ENCODE results near the gene MTMR10. TPM values are rescaled to one million over a fixed set of nuclear protein-coding genes. Genes with fewer than 3 reads are reported as not detected.

Gene MTMR10
- total and polyA plus RNA-seq, 2 donors (not counting 1 experiment from before 2014, with no cell fraction given): 17.3 to 44.6 TPM

- no peak for DNase-seq (ENCODE audit: low read depth in 2 of 2)
- H3K79me2 ChIP-seq (ENCODE audit: control insufficient read depth, insufficient read depth, low read length): no peaks in the 10 kb centered on the region
These were observed 42.7 kb upstream of the MTMR10 start for GRCh38 chr15:31034152-31034551.

GRCh38 chr15:31032961-31033371 is 41.5 kb upstream of the MTMR10 start:
- no peak overlapping the region for H3K4me3 ChIP-seq (replicated peaks in 1 of 4; ENCODE audit: control extremely low read depth in 1 of 4, insufficient read depth in 1 of 4, low read depth in 3 of 4, low read length in 4 of 4)

More at GRCh38 chr15:31034152-31034551, 42.7 kb upstream of the MTMR10 start:
- H3K27ac ChIP-seq (ENCODE audit: insufficient read depth, low read length): no peak overlapping the region
- H3K4me3 ChIP-seq (replicated peaks in 1 of 4; ENCODE audit: control extremely low read depth in 1 of 4, insufficient read depth in 1 of 4, low read depth in 3 of 4, low read length in 4 of 4): no peak overlapping the region
- no peak overlapping the region for H3K9ac ChIP-seq (ENCODE audit: insufficient read depth, low read length)
- TF ChIP-seq EZH2 (IDR thresholded peaks at IDR 0.05; ENCODE audit: low read length, missing control alignments) (no peak), CTCF (conservative IDR thresholded peaks at IDR 0.05 in 1 of 2, IDR thresholded peaks at IDR 0.05 in 1 of 2; ENCODE audit: low read depth in 1 of 2, low read length in 2 of 2) (no peak)
- H3K4me2 ChIP-seq (ENCODE audit: extremely low read depth, insufficient read depth, low read length): no peak overlapping the region
- H3K4me1 ChIP-seq (ENCODE audit: control insufficient read depth, extremely low read depth, insufficient read depth, low read length): peaks cover 4% of the 10 kb centered on the region
- H3K9me3 ChIP-seq (ENCODE audit: control insufficient read depth, insufficient read depth, low read depth, low read length): no peaks in the 10 kb centered on the region
- H4K20me1 ChIP-seq (ENCODE audit: control insufficient read depth, extremely low read depth, insufficient read depth, low read length): no peaks in the 10 kb centered on the region
- no peaks in the 10 kb centered on the region for H3K27me3 ChIP-seq (ENCODE audit: control insufficient read depth, insufficient read depth, low read length)
- no peaks in the 10 kb centered on the region for H3K36me3 ChIP-seq (ENCODE audit: control insufficient read depth, insufficient read depth, low read length)
- H2AFZ ChIP-seq (ENCODE audit: low read length): no peak overlapping the region

GRCh38 chr15:31031471-31032067 is 40.1 kb upstream of the MTMR10 start:
- Histone ChIP-seq H3K79me2 (ENCODE audit: control insufficient read depth, insufficient read depth, low read length) (no peaks in the 10 kb centered on the region), H3K9ac (ENCODE audit: insufficient read depth, low read length) (no peak overlapping the region), H3K4me2 (ENCODE audit: extremely low read depth, insufficient read depth, low read length) (no peak overlapping the region), H3K9me3 (ENCODE audit: control insufficient read depth, insufficient read depth, low read depth, low read length) (no peaks in the 10 kb centered on the region), H3K36me3 (ENCODE audit: control insufficient read depth, insufficient read depth, low read length) (no peaks in the 10 kb centered on the region), H2AFZ (ENCODE audit: low read length) (peak overlapping the region; percentile 29), H3K27me3 (ENCODE audit: control insufficient read depth, insufficient read depth, low read length) (no peaks in the 10 kb centered on the region), H3K4me3 (replicated peaks in 1 of 4; ENCODE audit: control extremely low read depth in 1 of 4, insufficient read depth in 1 of 4, low read depth in 3 of 4, low read length in 4 of 4) (no peak overlapping the region), H4K20me1 (ENCODE audit: control insufficient read depth, extremely low read depth, insufficient read depth, low read length) (no peaks in the 10 kb centered on the region), H3K27ac (ENCODE audit: insufficient read depth, low read length) (no peak overlapping the region), H3K4me1 (ENCODE audit: control insufficient read depth, extremely low read depth, insufficient read depth, low read length) (peaks cover 4% of the 10 kb centered on the region)
- DNase-seq (ENCODE audit: low read depth in 2 of 2): peak; percentile 15 to 50
- TF ChIP-seq EZH2 (IDR thresholded peaks at IDR 0.05; ENCODE audit: low read length, missing control alignments): no peak
- TF ChIP-seq CTCF (conservative IDR thresholded peaks at IDR 0.05 in 1 of 2, IDR thresholded peaks at IDR 0.05 in 1 of 2; ENCODE audit: low read depth in 1 of 2, low read length in 2 of 2): no peak

More at GRCh38 chr15:31032961-31033371, 41.5 kb upstream of the MTMR10 start:
- no peaks in the 10 kb centered on the region for H3K27me3 ChIP-seq (ENCODE audit: control insufficient read depth, insufficient read depth, low read length)
- no peak overlapping the region for H3K27ac ChIP-seq (ENCODE audit: insufficient read depth, low read length)
- no peaks in the 10 kb centered on the region for H3K9me3 ChIP-seq (ENCODE audit: control insufficient read depth, insufficient read depth, low read depth, low read length)
- H2AFZ ChIP-seq (ENCODE audit: low read length): peak overlapping the region; percentile 3
- DNase-seq (ENCODE audit: low read depth in 2 of 2): peak in 1 of 2 donors; percentile 71
- no peaks in the 10 kb centered on the region for H3K36me3 ChIP-seq (ENCODE audit: control insufficient read depth, insufficient read depth, low read length)
- no peak overlapping the region for H3K4me2 ChIP-seq (ENCODE audit: extremely low read depth, insufficient read depth, low read length)
- no peak overlapping the region for H3K9ac ChIP-seq (ENCODE audit: insufficient read depth, low read length)
- H3K4me1 ChIP-seq (ENCODE audit: control insufficient read depth, extremely low read depth, insufficient read depth, low read length): peaks cover 4% of the 10 kb centered on the region
- no peaks in the 10 kb centered on the region for H3K79me2 ChIP-seq (ENCODE audit: control insufficient read depth, insufficient read depth, low read length)
- H4K20me1 ChIP-seq (ENCODE audit: control insufficient read depth, extremely low read depth, insufficient read depth, low read length): no peaks in the 10 kb centered on the region
- TF ChIP-seq EZH2 (IDR thresholded peaks at IDR 0.05; ENCODE audit: low read length, missing control alignments) (no peak), CTCF (conservative IDR thresholded peaks at IDR 0.05 in 1 of 2, IDR thresholded peaks at IDR 0.05 in 1 of 2; ENCODE audit: low read depth in 1 of 2, low read length in 2 of 2) (no peak)
